ENCODE measurements around the gene SCN5A.

DNA sequence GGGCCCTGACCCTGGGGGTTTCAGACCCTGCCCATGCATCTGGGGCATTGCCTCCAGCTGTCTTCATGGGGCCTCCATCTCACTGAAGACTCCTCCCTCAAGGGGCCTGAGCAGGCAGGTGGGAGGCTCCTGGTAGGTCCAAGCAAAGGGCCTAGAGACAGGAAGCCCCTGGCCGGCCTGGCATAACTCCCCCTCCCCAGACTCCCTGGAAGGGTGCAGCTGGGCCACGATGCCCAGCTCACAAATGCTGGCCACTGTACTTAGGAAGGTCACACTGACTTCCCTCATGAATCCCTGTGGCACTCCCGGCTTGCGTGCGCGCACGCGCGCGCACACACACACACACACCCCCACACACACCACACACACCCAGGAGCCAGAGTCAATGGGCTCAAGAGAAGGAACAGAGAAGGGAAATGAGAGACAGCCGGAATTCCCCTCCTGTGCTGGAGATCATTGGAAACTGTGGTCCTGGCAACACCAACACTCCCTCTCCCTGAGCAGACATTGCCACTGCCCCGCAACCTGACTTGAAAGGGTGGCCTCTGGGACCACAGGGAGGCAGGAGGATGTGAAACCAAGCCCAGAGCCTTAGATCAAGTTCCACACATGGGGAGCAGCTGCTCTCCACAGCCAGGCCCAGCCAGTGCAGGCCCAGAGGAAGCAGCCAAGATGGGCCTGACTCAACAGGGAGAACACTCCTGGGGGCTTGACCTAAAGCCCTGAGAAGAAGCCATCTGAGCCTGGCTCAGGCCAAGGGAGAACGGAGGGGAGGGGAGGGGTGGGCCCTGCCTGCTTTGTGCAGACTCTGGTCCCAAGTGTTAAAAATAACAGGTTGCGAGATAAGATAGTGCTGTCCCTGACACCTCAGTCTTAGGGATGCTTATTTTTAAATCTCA lies 69.7 kb downstream of the SCN5A start:
- TF ChIP-seq CTCF (IDR thresholded peaks at IDR 0.05) (no peak), POLR2A (IDR thresholded peaks at IDR 0.05) (no peak)
